ENCODE results near the gene TGFBR3.

DNA sequence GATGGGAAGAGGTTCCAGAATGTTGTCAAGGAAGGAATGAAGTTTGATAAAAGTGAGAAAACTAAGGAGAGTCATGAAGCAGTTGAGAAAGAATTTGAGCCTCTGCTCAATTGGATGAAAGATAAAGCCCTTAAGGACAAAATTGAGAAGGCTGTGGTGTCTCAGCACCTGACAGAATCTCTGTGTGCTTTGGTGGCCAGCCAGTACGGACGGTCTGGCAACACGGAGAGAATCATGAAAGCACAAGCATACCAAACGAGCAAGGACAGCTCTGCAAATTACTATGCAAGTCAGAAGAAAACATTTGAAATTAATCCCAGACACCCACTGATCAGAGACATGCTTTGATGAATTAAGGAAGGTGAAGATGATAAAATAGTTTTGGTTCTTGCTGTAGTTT, 242.5 kb downstream of the TGFBR3 start:
- TF ChIP-seq, protein P1, sequence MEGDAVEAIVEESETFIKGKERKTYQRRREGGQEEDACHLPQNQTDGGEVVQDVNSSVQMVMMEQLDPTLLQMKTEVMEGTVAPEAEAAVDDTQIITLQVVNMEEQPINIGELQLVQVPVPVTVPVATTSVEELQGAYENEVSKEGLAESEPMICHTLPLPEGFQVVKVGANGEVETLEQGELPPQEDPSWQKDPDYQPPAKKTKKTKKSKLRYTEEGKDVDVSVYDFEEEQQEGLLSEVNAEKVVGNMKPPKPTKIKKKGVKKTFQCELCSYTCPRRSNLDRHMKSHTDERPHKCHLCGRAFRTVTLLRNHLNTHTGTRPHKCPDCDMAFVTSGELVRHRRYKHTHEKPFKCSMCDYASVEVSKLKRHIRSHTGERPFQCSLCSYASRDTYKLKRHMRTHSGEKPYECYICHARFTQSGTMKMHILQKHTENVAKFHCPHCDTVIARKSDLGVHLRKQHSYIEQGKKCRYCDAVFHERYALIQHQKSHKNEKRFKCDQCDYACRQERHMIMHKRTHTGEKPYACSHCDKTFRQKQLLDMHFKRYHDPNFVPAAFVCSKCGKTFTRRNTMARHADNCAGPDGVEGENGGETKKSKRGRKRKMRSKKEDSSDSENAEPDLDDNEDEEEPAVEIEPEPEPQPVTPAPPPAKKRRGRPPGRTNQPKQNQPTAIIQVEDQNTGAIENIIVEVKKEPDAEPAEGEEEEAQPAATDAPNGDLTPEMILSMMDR (IDR thresholded peaks at IDR 0.05 in 2 of 3, conservative IDR thresholded peaks at IDR 0.05 in 1 of 3; ENCODE audit: insufficient read depth in 2 of 3, low read depth in 1 of 3, low read length in 3 of 3) = no peak
- no peak for TF ChIP-seq EZH2 (IDR thresholded peaks at IDR 0.05; ENCODE audit: borderline replicate concordance, low read depth, low read length)
- no peak for TF ChIP-seq HDAC2 (IDR thresholded peaks at IDR 0.05)
- no peak for TF ChIP-seq CHCHD3 (CRISPR knock-in tag; IDR thresholded peaks at IDR 0.05)
- no peak for TF ChIP-seq ZNF133 (CRISPR knock-in tag; IDR thresholded peaks at IDR 0.05)
- TF ChIP-seq MYNN (IDR thresholded peaks at IDR 0.05) = no peak
- TF ChIP-seq MYNN (CRISPR knock-in tag; IDR thresholded peaks at IDR 0.05) = no peak
